GM12878 (cell line): ENCODE data around the gene PARP11. TPM values are rescaled to one million over a fixed set of nuclear protein-coding genes. Genes with fewer than 3 reads are reported as not detected.

ENCODE experiments used
- ATAC-seq: fragments of 200-7000 bp; cut with Tn5 transposase; 3 replicates; pipeline ENCODE4 v1.9.1; 2020; ENCODE audit warnings: mild to moderate bottlenecking, moderate library complexity
- BruUV-seq: library from RNA; stranded (reverse); fragments of 400-500 nt; replicated peaks from 2 replicates; lab custom pipeline; 2021; lab: Mats Ljungman, UMichigan
- CTCF ChIA-PET: fragments of 300-600 bp; sonication (Branson Sonifier 250); formaldehyde crosslinking; extraction: SDS; loops from one replicate; lab custom pipeline; 2021; ENCODE audit warnings: inconsistent platforms; lab: Yijun Ruan, JAX
- POLR2A ChIA-PET: fragments of 350-600 bp; formaldehyde crosslinking; extraction: SDS; loops from one replicate; lab custom pipeline; 2021; ENCODE audit warnings: inconsistent platforms; lab: Charles Lee
- RAD21 ChIA-PET: fragments of 300-600 bp; sonication (Branson Sonifier 250); formaldehyde crosslinking; loops from one replicate; lab custom pipeline; 2023; ENCODE audit warnings: antibody characterized with exemption; ENCODE audit not compliant: unreplicated experiment; lab: Charles Lee
- SMC1A ChIA-PET: fragments of 300-600 bp; sonication (Branson Sonifier 250); formaldehyde crosslinking; loops from one replicate; lab custom pipeline; 2023; ENCODE audit not compliant: unreplicated experiment, uncharacterized antibody; lab: Charles Lee
- DNase-seq: peaks from one replicate; pipeline ENCODE4 v3.0.0-alpha.2; 2011; ENCODE audit warnings: low read depth, low spot score
- FAIRE-seq: peaks from 3 replicates; lab custom pipeline; 2011; peaks lifted over from hg19 to GRCh38; lab: Jason Lieb, UNC
- H2AFZ ChIP-seq: 2 replicates; pipeline ENCODE4 v1.6.0; 2011; ENCODE audit warnings: low read depth, low read length, control low read depth; ENCODE audit not compliant: control insufficient read depth
- H3K27ac ChIP-seq: 2 replicates; pipeline ENCODE4 v1.5.1; 2011; ENCODE audit warnings: control low read depth; ENCODE audit not compliant: control insufficient read depth, insufficient read depth
- H3K27me3 ChIP-seq, 2 experiments: replicated peaks in 1 of 2; 2 replicates each; pipeline versions ENCODE4 v1.6.0 to v1.6.1; 2011; ENCODE audit warnings: low read length in 1 of 2; ENCODE audit not compliant: control insufficient read depth in 2 of 2, insufficient read depth in 2 of 2
- H3K36me3 ChIP-seq, 2 experiments: 2 replicates each; pipeline ENCODE4 v1.5.1; 2011; ENCODE audit warnings: low read length in 1 of 2; ENCODE audit not compliant: control insufficient read depth in 2 of 2, insufficient read depth in 2 of 2
- H3K4me1 ChIP-seq: 2 replicates; pipeline ENCODE4 v1.6.1; 2011; ENCODE audit warnings: mild to moderate bottlenecking, low read length, moderate library complexity, mixed read lengths; ENCODE audit not compliant: control insufficient read depth, insufficient read depth
- H3K4me2 ChIP-seq: 2 replicates; pipeline ENCODE4 v1.6.0; 2011; ENCODE audit warnings: control low read depth; ENCODE audit not compliant: control insufficient read depth, insufficient read depth
- H3K4me3 ChIP-seq: fragments of 200-600 bp; sonication (generic); 2 replicates; pipeline ENCODE4 v1.5.1; 2016
- H3K79me2 ChIP-seq: 2 replicates; pipeline ENCODE4 v1.6.0; 2011; ENCODE audit warnings: low read length; ENCODE audit not compliant: control insufficient read depth, insufficient read depth
- H3K9ac ChIP-seq: 2 replicates; pipeline ENCODE4 v1.8.0; 2011; ENCODE audit warnings: low read length, control low read depth, mixed read lengths; ENCODE audit not compliant: control insufficient read depth, insufficient read depth
- H3K9me3 ChIP-seq: replicated peaks from 3 replicates; pipeline ENCODE4 v1.5.1; 2011; ENCODE audit warnings: mild to moderate bottlenecking, low read length; ENCODE audit not compliant: control insufficient read depth, insufficient read depth
- H4K20me1 ChIP-seq: 2 replicates; pipeline ENCODE4 v1.6.0; 2011; ENCODE audit not compliant: control insufficient read depth, insufficient read depth
- BCL3 ChIP-seq: IDR thresholded peaks from 2 replicates; pipeline ENCODE4 v1.6.1; 2011; ENCODE audit warnings: borderline replicate concordance, low read depth, mild to moderate bottlenecking, moderate library complexity, low read length; ENCODE audit not compliant: insufficient read depth, poor library complexity, severe bottlenecking
- CHD2 ChIP-seq: IDR thresholded peaks from 2 replicates; pipeline ENCODE4 v1.6.1; 2011; ENCODE audit warnings: low read depth, low read length, improper control_type of control experiment, borderline replicate concordance
- FOXK2 ChIP-seq: fragments of 450-650 bp; IDR thresholded peaks from 2 replicates; pipeline ENCODE4 v1.6.1; 2017; ENCODE audit warnings: mild to moderate bottlenecking, moderate library complexity
- GABPA ChIP-seq: IDR thresholded peaks from 2 replicates; pipeline ENCODE4 v1.6.1; 2014; ENCODE audit warnings: antibody characterized with exemption, low read depth, mild to moderate bottlenecking, inconsistent platforms
- HCFC1 ChIP-seq: fragments of 150-350 bp; IDR thresholded peaks from 2 replicates; pipeline ENCODE4 v1.6.1; 2014; ENCODE audit warnings: low read length
- HDAC6 ChIP-seq: fragments of 200-600 bp; sonication (generic); IDR thresholded peaks from one replicate; pipeline ENCODE4 v1.8.0; 2017; ENCODE audit warnings: antibody characterized with exemption; ENCODE audit not compliant: unreplicated experiment
- IKZF1 ChIP-seq: fragments of 450-650 bp; conservative IDR thresholded peaks from 2 replicates; pipeline ENCODE4 v1.6.1; 2017; ENCODE audit warnings: antibody characterized with exemption, mild to moderate bottlenecking
- MTA2 ChIP-seq: fragments of 450-650 bp; IDR thresholded peaks from 2 replicates; pipeline ENCODE4 v1.6.1; 2016; ENCODE audit warnings: low read depth, mild to moderate bottlenecking, moderate library complexity
- PKNOX1 ChIP-seq: fragments of 450-650 bp; IDR thresholded peaks from 2 replicates; pipeline ENCODE4 v1.6.1; 2016; ENCODE audit warnings: mild to moderate bottlenecking
- POLR2AphosphoS5 ChIP-seq: IDR thresholded peaks from 2 replicates; pipeline ENCODE4 v1.6.1; 2011; ENCODE audit warnings: mild to moderate bottlenecking, low read length, inconsistent platforms
- POU2F2 ChIP-seq: IDR thresholded peaks from 3 replicates; pipeline ENCODE4 v1.6.1; 2011; ENCODE audit warnings: low read depth, mild to moderate bottlenecking, low read length, borderline replicate concordance
- PRDM15 ChIP-seq: fragments of 450-650 bp; formaldehyde crosslinking; IDR thresholded peaks from 2 replicates; pipeline ENCODE4 v1.4.0; 2020; ENCODE audit warnings: mild to moderate bottlenecking, moderate library complexity
- RELA ChIP-seq: fragments of 450-650 bp; IDR thresholded peaks from 2 replicates; pipeline ENCODE4 v1.8.0; 2014; ENCODE audit warnings: borderline replicate concordance; ENCODE audit not compliant: partially characterized antibody
- SMAD1 ChIP-seq: fragments of 450-650 bp; IDR thresholded peaks from 2 replicates; pipeline ENCODE4 v1.6.1; 2018; ENCODE audit warnings: mild to moderate bottlenecking, low read depth; ENCODE audit not compliant: partially characterized antibody
- SMC3 ChIP-seq: IDR thresholded peaks from 2 replicates; pipeline ENCODE4 v1.6.1; 2011; ENCODE audit warnings: low read length, improper control_type of control experiment, borderline replicate concordance
- SREBF1 ChIP-seq: IDR thresholded peaks from 2 replicates; pipeline ENCODE4 v1.6.1; 2012; ENCODE audit warnings: mild to moderate bottlenecking, low read length
- SRF ChIP-seq, 2 experiments: IDR thresholded peaks; 2 replicates each; pipeline ENCODE4 v1.6.1; 2011; ENCODE audit warnings: low read depth in 2 of 2, low read length in 2 of 2, mild to moderate bottlenecking in 1 of 2, moderate library complexity in 1 of 2
- STAT1 ChIP-seq: fragments of 450-650 bp; conservative IDR thresholded peaks from 2 replicates; pipeline ENCODE4 v1.6.1; 2014; ENCODE audit warnings: antibody characterized with exemption, mild to moderate bottlenecking
- YY1 ChIP-seq: IDR thresholded peaks from 2 replicates; pipeline ENCODE4 v1.6.1; 2011; ENCODE audit warnings: low read depth, mild to moderate bottlenecking, low read length
- ZSCAN29 ChIP-seq: fragments of 450-650 bp; IDR thresholded peaks from 2 replicates; pipeline ENCODE4 v1.6.1; 2017; ENCODE audit warnings: mild to moderate bottlenecking, moderate library complexity
- WGBS: methylation state at CpG from one replicate; pipeline ENCODE4 v1.1.6; 2016; ENCODE audit warnings: low lambda C conversion rate; ENCODE audit not compliant: insufficient replicate concordance, insufficient coverage; ENCODE audit errors: missing lambda C conversion rate; 5-methylcytosine and 5-hydroxymethylcytosine counted together
- in situ Hi-C: fragments of 300-500 bp; cut with MboI; formaldehyde crosslinking; loops from 9 replicates; pipeline ENCODE4 v1.14.3; 2018; ENCODE audit warnings: mixed read lengths
- intact Hi-C: fragments of 100-400 bp; cut with micrococcal nuclease; formaldehyde crosslinking; loops from one replicate; pipeline ENCODE4 v1.14.2; 2022; ENCODE audit not compliant: unreplicated experiment
- polyA plus RNA-seq, 11 experiments: library from polyadenylated mRNA; depleted of rRNA in 4 of 11; unstranded in 6 of 11; stranded (reverse) in 5 of 11; fragments of >200 nt; fragmentation: Nextera tagmentation in 4 of 11; fragmentation: Illumina TruSeq in 1 of 11; extraction: Ambion mirVana in 4 of 11; extraction: Trizol in 1 of 11; gene quantifications; 1 replicate in 1 of 11; 2 replicates in 10 of 11; pipeline versions ENCODE4 v1.2.1 to v1.2.3, GENCODE V29; 2011 to 2016; ENCODE audit warnings: inconsistent platforms in 2 of 11, missing spikeins in 2 of 11, low read depth in 1 of 11
- total RNA-seq, 4 experiments: library from RNA; depleted of rRNA in 3 of 4; stranded (reverse); fragments of >200 nt in 3 of 4; fragmentation: Illumina TruSeq in 1 of 4; extraction: Trizol in 1 of 4; gene quantifications; 2 replicates each; pipeline versions ENCODE4 v1.2.1 to v1.2.3, GENCODE V29; 2013 to 2021

The PARP11 gene
- total and polyA plus RNA-seq, 10 of the 15 experiments (the other 5 are each of a cell fraction or from before 2014, with no cell fraction given): 3.0 to 14.1 (median 6.3) TPM

GRCh38 chr12:3805077-3805476 lies 68.1 kb downstream of the PARP11 start:
- no peak for DNase-seq
- no peaks in the 10 kb centered on the region for H3K4me1 ChIP-seq
- RAD21 ChIA-PET: interaction anchor here (0.6 to 3.3 kb wide), 5 partner anchors 10 to 505 kb away, joined by 3 to 47 read pairs (median 4); no protein-coding TSS in a partner anchor
- no TSS peak for BruUV-seq
- no peak overlapping the region for H2AFZ ChIP-seq
- H3K79me2 ChIP-seq: no peaks in the 10 kb centered on the region
- 0% methylated on average over 1 of the region's 1 CpG for WGBS
- H3K27ac ChIP-seq: no peak overlapping the region
- no peaks in the 10 kb centered on the region for H3K27me3 ChIP-seq
- no peak for FAIRE-seq
- no peaks in the 10 kb centered on the region for H3K9me3 ChIP-seq
- H3K4me3 ChIP-seq: no peak overlapping the region
- H4K20me1 ChIP-seq: no peaks in the 10 kb centered on the region
- no peak for ATAC-seq
- no peak overlapping the region for H3K9ac ChIP-seq
- no peak for TF ChIP-seq SRF (IDR thresholded peaks at IDR 0.05; ENCODE audit: low read depth in 2 of 2, low read length in 2 of 2)
- TF ChIP-seq FOXK2: no peak
- TF ChIP-seq POLR2AphosphoS5: no peak
- no peak for TF ChIP-seq GABPA
- TF ChIP-seq CHD2: no peak
- TF ChIP-seq SREBF1: no peak
- TF ChIP-seq PRDM15 (CRISPR knock-in tag): no peak
- TF ChIP-seq HDAC6: no peak
- TF ChIP-seq MTA2: no peak
- no peak for TF ChIP-seq BCL3
- TF ChIP-seq HCFC1: no peak
- no peak for TF ChIP-seq STAT1
- no peak for TF ChIP-seq IKZF1
- no peak for TF ChIP-seq ZSCAN29
- no peak for TF ChIP-seq RELA
- no peak for TF ChIP-seq YY1
- no peak for TF ChIP-seq POU2F2
- no peak for TF ChIP-seq SMC3
- TF ChIP-seq SMAD1: no peak
- no peak for TF ChIP-seq PKNOX1
- POLR2A ChIA-PET: no interaction called here
- intact Hi-C loops: no loop called here
- no peaks in the 10 kb centered on the region for H3K36me3 ChIP-seq
- CTCF ChIA-PET: interaction anchor here (0.7 to 7.2 kb wide), 11 partner anchors 10 to 505 kb away, joined by 3 to 179 read pairs (median 9); no protein-coding TSS in a partner anchor
- SMC1A ChIA-PET: interaction anchor here (0.9 to 3.8 kb wide), 5 partner anchors 11 to 506 kb away, joined by 3 to 58 read pairs (median 4); no protein-coding TSS in a partner anchor
- in situ Hi-C loops: no loop called here
- H3K4me2 ChIP-seq: no peak overlapping the region
